NCI-H1105 (cell line): Measurements from ENCODE around the gene CD300LF.

ENCODE experiments used
- DNase-seq: peaks from one replicate; lab custom pipeline; 2025; lab: John Stamatoyannopoulos, UW

Gene CD300LF

GRCh38 chr17:74745548-74746177, 32.9 kb upstream of the CD300LF start:
- DNase-seq = no peak

DNA sequence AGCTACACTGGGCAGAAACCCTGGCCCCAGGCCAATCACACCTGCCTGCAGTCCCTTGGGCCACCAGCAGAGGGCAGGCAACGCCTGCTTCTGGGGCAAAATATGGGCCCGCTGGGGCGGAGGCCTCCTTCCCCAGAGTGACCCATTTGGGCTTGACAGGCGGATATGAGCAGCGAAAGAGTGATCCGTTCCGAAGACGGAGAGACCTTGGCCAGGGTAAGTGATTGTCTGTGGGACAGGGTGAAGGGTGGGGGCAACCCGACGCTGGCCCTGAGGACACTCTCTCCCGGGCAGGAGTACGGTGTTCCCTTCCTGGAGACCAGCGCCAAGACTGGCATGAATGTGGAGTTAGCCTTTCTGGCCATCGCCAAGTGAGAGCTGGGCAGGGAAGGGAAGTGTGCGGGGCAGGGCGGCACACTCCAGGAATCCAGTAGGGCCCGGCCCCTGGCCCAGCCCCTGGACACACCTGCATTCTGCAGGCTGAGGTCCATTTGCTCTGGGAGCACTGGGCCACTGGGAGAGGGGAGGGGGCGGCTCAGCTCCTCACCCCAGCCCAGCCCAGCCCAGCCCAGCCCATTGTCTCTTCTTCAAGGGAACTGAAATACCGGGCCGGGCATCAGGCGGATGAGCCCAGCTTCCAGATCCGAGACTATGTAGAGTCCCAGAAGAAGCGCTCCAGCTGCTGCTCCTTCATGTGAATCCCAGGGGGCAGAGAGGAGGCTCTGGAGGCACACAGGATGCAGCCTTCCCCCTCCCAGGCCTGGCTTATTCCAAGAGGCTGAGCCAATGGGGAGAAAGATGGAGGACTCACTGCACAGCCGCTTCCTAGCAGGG, 32.2 kb upstream of the CD300LF start:
- DNase-seq = peak; percentile 4

- no peak for DNase-seq
These were observed 31.6 kb upstream of the CD300LF start for GRCh38 chr17:74744349-74744713.

DNA sequence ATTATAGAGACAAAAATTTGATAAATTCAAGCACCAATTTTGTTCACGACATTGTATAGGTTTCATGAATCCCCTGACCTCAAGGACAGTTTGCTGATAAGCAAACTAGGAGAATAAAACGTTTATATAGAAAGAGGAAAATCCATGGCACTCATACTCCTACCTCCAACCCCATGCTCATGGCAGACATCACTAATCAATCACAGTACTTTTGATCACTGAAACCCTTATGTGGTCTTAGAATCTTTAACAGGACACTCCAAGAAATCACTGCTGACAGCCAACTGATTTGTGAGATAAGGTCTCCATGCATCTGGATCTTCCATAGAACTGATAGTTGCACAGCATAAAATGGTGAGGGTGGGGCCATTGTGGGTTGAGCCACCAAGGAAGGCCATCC, 31.0 kb upstream of the CD300LF start:
- no peak for DNase-seq

DNA sequence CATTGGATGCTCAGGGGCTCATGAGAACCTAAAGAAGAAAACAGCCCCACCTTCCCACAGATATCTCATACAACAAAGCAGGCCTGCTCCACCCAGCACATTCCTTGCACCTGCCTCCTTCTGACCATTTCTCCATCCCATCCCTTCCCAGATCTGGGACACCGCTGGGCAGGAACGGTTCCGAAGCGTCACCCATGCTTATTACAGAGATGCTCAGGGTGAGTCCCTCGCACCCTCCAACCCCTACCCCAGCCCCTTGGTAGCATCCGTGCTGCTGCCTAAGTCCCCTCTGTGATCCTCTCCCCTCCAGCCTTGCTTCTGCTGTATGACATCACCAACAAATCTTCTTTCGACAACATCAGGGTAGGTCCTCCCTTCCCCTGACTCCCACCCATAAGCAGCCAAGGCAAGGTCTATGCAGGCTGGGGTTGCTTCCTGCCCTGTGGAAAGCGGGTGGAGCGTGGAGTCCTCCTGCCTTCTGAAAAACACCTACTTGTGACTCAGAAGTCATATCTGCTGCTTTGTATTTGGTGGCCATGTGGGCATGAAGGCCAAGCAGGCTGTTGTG, 30.3 kb upstream of the CD300LF start:
- DNase-seq = no peak

GRCh38 chr17:74742153-74742515, 29.4 kb upstream of the CD300LF start:
- DNase-seq = no peak

- no peak for DNase-seq
These were observed 28.1 kb upstream of the CD300LF start for GRCh38 chr17:74740641-74741387.

- DNase-seq = no peak
These were observed 27.4 kb upstream of the CD300LF start for GRCh38 chr17:74740173-74740572.

GRCh38 chr17:74739227-74739831, 26.6 kb upstream of the CD300LF start:
- DNase-seq = no peak

DNA sequence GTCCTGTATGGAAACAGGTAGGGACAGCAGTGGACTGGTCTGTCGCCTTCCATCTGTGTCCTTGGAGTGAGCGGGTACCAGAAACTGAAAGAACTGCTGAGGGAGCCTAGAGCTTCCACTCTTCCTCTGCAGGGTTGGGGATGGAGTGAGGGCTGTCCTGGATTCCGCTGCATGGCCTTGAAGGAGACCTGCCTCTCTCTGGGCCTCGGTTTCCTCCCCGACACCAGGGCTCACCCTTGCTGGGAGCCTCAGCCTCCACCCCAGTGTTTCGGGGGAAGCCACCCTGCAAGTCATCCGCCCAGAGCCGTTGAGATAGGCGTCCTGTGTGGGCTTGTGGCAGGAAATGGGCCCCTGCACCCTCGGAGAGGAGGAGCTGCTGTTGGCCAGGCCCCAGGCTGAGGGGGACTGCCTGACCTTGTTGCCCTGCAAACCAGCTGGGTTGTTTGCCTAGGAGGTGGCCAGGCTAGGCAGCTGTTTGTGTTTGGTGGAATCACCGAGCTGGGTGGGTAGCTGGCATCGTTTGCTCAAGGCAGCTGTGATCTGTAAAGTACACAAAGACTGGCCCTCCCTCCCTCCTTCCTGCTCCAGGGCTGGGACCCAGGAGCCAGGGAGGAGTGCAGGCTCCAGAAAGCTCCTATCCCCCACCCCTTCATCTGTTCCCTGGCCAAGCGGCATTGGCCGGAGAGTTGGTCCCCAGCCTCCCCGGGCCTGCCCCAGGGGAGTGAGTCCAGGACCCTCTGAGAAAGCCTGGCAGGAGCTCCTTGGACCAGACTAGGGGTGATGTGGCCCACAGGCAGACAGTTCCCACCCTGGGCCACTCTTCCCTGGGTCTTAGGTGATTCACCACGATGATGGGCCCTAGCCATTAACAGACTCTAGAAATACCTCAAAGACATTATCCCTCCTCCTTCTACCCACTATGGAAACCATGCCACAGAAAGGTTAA, 25.6 kb upstream of the CD300LF start:
- no peak for DNase-seq

- DNase-seq = peak; percentile 11
These were observed 24.8 kb upstream of the CD300LF start for GRCh38 chr17:74737299-74738050.

DNA sequence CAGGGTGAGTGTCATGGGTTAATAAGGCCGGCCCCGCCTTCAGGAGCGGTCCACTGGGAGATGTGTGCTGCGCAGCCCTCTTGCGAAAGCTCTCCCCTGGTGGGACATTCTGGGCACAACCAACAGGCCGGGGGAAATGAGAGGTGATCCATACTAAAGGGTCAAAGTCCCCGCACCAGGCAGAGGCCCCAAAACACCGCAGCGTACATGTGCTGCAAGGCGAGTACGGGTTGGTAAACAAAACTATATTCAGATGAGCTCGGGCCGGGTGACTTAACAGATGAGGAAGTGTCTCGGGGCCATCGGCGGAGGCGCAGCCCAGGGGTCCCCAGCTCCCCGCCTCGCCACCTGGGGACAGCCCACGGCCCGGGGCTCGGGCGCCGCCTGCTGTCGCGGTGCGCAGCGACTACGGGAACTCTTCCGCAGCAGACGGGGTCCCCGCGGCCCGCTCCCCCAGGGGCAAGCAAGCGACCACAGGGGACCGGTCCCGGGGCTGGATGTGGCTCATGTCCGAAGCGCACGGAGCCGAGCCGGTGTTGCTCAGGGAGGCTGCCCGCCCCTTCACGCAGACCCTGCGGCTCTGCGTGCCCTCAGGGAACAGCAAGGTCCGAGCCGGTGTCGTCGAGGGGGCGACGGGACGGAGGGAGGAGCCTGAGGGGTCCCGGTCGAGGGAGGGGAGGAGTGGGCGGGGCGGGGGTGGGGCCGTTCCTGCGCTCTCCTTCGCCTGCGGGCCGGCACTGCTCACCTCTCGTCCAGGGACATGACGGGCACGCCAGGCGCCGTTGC, 24.0 kb upstream of the CD300LF start, which contains the start of gene RAB37:
RAB37 (plus strand) TSS at position 744 of the 786 bp plus-strand sequence; CDS start at position 761, 17 bp downstream.
- DNase-seq = no peak

GRCh38 chr17:74734256-74734655, 21.5 kb upstream of the CD300LF start:
- DNase-seq = no peak

GRCh38 chr17:74733365-74734122, 20.8 kb upstream of the CD300LF start:
- no peak for DNase-seq

- no peak for DNase-seq
These were observed 19.5 kb upstream of the CD300LF start for GRCh38 chr17:74732042-74732867.

DNA sequence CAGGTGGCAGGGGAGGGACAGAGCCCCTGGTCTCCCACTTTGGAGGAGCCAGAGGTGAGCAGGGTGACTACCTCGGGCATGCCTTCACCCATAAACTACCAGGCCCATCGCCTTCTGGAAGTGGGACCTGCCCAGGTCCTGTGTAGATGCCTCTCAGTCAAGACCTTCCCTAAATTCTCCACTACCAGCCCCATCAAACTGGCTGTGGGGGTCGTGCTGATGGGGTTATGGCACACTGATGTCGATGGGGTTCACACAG, 18.6 kb upstream of the CD300LF start:
- no peak for DNase-seq

DNA sequence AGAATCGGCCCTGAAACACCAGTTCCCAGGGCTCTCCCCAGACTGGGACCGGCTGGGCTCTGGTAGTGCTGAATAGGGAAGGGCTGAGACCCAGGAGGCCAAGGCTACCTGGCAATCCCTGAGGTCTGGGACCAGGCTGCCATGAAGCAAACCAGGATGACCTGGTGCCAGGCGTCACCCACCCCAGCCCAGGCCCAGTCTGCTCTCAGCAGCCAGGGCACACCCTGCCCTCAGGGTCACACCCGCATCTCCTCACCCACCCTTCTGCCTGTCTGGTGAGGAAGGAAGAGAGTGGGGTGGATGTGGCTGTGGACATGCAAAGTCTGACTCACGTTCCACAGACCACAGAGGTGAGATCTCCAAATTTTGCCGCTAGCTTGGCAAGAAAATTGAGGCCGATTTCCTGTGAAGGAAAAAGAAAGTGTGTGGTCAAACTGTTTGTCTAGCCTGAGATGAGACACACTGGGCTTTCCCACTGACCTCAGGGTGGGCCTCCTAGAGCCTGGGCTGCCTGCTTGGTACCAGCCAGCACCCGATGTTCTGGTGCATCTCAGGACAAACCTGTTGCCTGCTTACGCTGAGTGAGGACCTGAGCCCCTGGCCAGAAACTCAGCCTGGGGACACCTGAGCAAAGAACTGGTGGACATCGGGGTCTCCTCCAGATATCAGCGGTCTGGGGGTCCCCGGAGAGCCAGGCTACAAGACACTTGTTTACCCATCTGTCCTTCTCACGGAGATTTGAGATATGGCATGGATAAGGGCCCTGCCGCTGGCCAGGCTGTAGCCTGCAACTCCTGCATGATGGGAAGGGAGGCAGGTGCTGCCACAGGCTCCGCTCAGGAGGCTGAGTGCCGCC, 18.0 kb upstream of the CD300LF start:
- DNase-seq = no peak
